HEK293T (cell line): ENCODE data around the gene ARMC7.

Source experiments
- ARNT ChIP-seq: fragments of 450-650 bp; IDR thresholded peaks from 2 replicates; pipeline ENCODE4 v1.6.1; 2017; ENCODE audit warnings: mild to moderate bottlenecking
- BHLHE40 ChIP-seq: fragments of 450-650 bp; IDR thresholded peaks from 2 replicates; pipeline ENCODE4 v1.6.1; 2016; ENCODE audit warnings: mild to moderate bottlenecking, moderate library complexity, borderline replicate concordance
- CTBP1 ChIP-seq: fragments of 450-650 bp; IDR thresholded peaks from 2 replicates; pipeline ENCODE4 v1.6.1; 2016; ENCODE audit warnings: borderline replicate concordance
- ELF4 ChIP-seq: fragments of 450-650 bp; IDR thresholded peaks from 2 replicates; pipeline ENCODE4 v1.6.1; 2017; ENCODE audit warnings: antibody characterized with exemption
- FOXK2 ChIP-seq: fragments of 450-650 bp; IDR thresholded peaks from 2 replicates; pipeline ENCODE4 v1.6.1; 2016; ENCODE audit warnings: mild to moderate bottlenecking
- FOXM1 ChIP-seq: fragments of 450-650 bp; IDR thresholded peaks from 2 replicates; pipeline ENCODE4 v1.6.1; 2017; ENCODE audit warnings: mild to moderate bottlenecking, borderline replicate concordance
- HDGF ChIP-seq: fragments of 450-650 bp; IDR thresholded peaks from 2 replicates; pipeline ENCODE4 v1.6.1; 2017; ENCODE audit warnings: antibody characterized with exemption, borderline replicate concordance
- NFRKB ChIP-seq: fragments of 450-650 bp; IDR thresholded peaks from 2 replicates; pipeline ENCODE4 v1.6.1; 2016; ENCODE audit warnings: mild to moderate bottlenecking, moderate library complexity
- SP1 ChIP-seq: fragments of 450-650 bp; IDR thresholded peaks from 2 replicates; pipeline ENCODE4 v1.6.1; 2017
- SUZ12 ChIP-seq: fragments of 450-650 bp; IDR thresholded peaks from 2 replicates; pipeline ENCODE4 v1.6.1; 2016; ENCODE audit warnings: mild to moderate bottlenecking
- TARDBP ChIP-seq: fragments of 450-650 bp; IDR thresholded peaks from 2 replicates; pipeline ENCODE4 v1.6.1; 2016
- ZNF384 ChIP-seq: fragments of 450-650 bp; IDR thresholded peaks from 2 replicates; pipeline ENCODE4 v1.6.1; 2016
- TF ChIP-seq, protein P1 (sequence below): fragments of 450-650 bp; IDR thresholded peaks from 2 replicates; pipeline ENCODE4 v1.6.1; 2016

- TF ChIP-seq ELF4 (no peak), FOXK2 (no peak), SP1 (no peak), ARNT (no peak), FOXM1 (no peak), SUZ12 (no peak), TARDBP (no peak), CTBP1 (no peak), NFRKB (no peak), ZNF384 (no peak), BHLHE40 (no peak), HDGF (no peak)
- TF ChIP-seq, protein P1, sequence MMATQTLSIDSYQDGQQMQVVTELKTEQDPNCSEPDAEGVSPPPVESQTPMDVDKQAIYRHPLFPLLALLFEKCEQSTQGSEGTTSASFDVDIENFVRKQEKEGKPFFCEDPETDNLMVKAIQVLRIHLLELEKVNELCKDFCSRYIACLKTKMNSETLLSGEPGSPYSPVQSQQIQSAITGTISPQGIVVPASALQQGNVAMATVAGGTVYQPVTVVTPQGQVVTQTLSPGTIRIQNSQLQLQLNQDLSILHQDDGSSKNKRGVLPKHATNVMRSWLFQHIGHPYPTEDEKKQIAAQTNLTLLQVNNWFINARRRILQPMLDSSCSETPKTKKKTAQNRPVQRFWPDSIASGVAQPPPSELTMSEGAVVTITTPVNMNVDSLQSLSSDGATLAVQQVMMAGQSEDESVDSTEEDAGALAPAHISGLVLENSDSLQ = no peak
Observed at GRCh38 chr17:75087182-75087557, 22.6 kb upstream of the ARMC7 start.
